ENCODE measurements around the gene PHKG1. TPM values are rescaled to one million over a fixed set of nuclear protein-coding genes. Genes with fewer than 3 reads are reported as not detected.
"Not testable (repeated sequence)": the region's sequence is repeated elsewhere in the genome, so short reads cannot be mapped to it uniquely, and the experiment has no call there.

Gene PHKG1
- total and polyA plus RNA-seq, 3 experiments from 2014 or later: 0.95 to 1.2 (median 1.2) TPM

DNA sequence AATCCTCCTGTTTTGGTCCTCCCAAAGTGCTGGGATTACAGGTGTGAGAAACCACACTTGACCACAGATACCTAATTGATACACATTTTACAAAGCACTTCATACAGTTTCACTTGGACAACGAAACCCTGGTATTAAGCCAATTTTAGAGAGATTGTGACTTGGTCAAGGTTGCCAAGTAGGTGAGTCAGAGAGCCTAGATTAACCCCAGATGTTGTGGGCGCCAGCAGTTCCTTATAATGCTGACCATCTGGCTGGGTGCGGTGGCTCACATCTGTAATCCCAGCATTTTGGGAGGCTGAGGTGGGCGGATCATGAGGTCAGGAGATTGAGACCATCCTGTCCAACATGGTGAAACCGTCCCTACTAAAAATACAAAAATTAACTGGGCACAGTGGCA, 4.9 kb upstream of the PHKG1 start:
- Histone ChIP-seq H3K4me3 (ENCODE audit: low read length) (no peak overlapping the region), H3K27me3 (ENCODE audit: insufficient read depth, low read length, poor library complexity, severe bottlenecking) (no peaks in the 10 kb centered on the region), H3K9me3 (ENCODE audit: low read length) (no peaks in the 10 kb centered on the region), H3K4me1 (ENCODE audit: insufficient read depth, low read length) (no peaks in the 10 kb centered on the region), H3K27ac (ENCODE audit: low read depth, low read length) (no peak overlapping the region), H3K36me3 (ENCODE audit: insufficient read depth, low read length) (peaks cover 28% of the 10 kb centered on the region)
- no peaks in the 10 kb centered on the region for H3K4me1 Mint-ChIP-seq
- H3K4me3 Mint-ChIP-seq: no peak overlapping the region
- ChIA-PET POLR2A (no interaction called here), CTCF (no interaction called here)
- no peak for DNase-seq
- H3K9me3 Mint-ChIP-seq: no peaks in the 10 kb centered on the region
- H3K27me3 Mint-ChIP-seq: no peaks in the 10 kb centered on the region
- H3K27ac Mint-ChIP-seq: peak overlapping the region in 1 of 8 donors; percentile 50
- peaks cover 0 to 41% (median 10%) of the 10 kb centered on the region in 3 donors for H3K36me3 Mint-ChIP-seq

GRCh38 chr7:56092388-56092787, 364 bp downstream of the PHKG1 start:
- peak overlapping the region in 2 of 8 donors; percentile 11 to 83 for H3K27ac Mint-ChIP-seq

GRCh38 chr7:56091591-56091990, 1.2 kb downstream of the PHKG1 start:
- no peak for DNase-seq
- H3K27me3 ChIP-seq (ENCODE audit: insufficient read depth, low read length, poor library complexity, severe bottlenecking): no peaks in the 10 kb centered on the region
- H3K27ac Mint-ChIP-seq: no peak overlapping the region
- H3K27ac ChIP-seq (ENCODE audit: low read depth, low read length): no peak overlapping the region
- H3K36me3 Mint-ChIP-seq: peaks cover 0 to 15% (median 2%) of the 10 kb centered on the region in 3 donors
- ChIA-PET POLR2A (no interaction called here), CTCF (no interaction called here)
- H3K36me3 ChIP-seq (ENCODE audit: insufficient read depth, low read length): no peaks in the 10 kb centered on the region
- no peak overlapping the region for H3K4me3 Mint-ChIP-seq
- H3K4me1 ChIP-seq (ENCODE audit: insufficient read depth, low read length): no peaks in the 10 kb centered on the region
- H3K9me3 ChIP-seq (ENCODE audit: low read length): no peaks in the 10 kb centered on the region
- no peak overlapping the region for H3K4me3 ChIP-seq (ENCODE audit: low read length)
- no peaks in the 10 kb centered on the region for H3K27me3 Mint-ChIP-seq
- no peaks in the 10 kb centered on the region for H3K9me3 Mint-ChIP-seq
- H3K4me1 Mint-ChIP-seq: no peaks in the 10 kb centered on the region

More at GRCh38 chr7:56092388-56092787, 364 bp downstream of the PHKG1 start:
- H3K4me1 Mint-ChIP-seq; H3K36me3 ChIP-seq (ENCODE audit: insufficient read depth, low read length); CTCF ChIA-PET; H3K27me3 ChIP-seq (ENCODE audit: insufficient read depth, low read length, poor library complexity, severe bottlenecking); H3K27me3 Mint-ChIP-seq; H3K4me1 ChIP-seq (ENCODE audit: insufficient read depth, low read length); POLR2A ChIA-PET; H3K9me3 ChIP-seq (ENCODE audit: low read length); H3K4me3 Mint-ChIP-seq; H3K4me3 ChIP-seq (ENCODE audit: low read length); H3K9me3 Mint-ChIP-seq; DNase-seq; H3K27ac ChIP-seq (ENCODE audit: low read depth, low read length): not testable (repeated sequence)
- H3K36me3 Mint-ChIP-seq: peaks cover 0 to 10% (median 2%) of the 10 kb centered on the region in 3 donors

GRCh38 chr7:56087445-56087844, 5.3 kb downstream of the PHKG1 start:
- no peak overlapping the region for H3K4me3 Mint-ChIP-seq
- H3K27ac Mint-ChIP-seq: no peak overlapping the region
- CTCF ChIA-PET: interaction anchor here (1.7 to 3.6 kb wide), 2 partner anchors 14 to 83 kb away, joined by 3 to 13 read pairs; no protein-coding TSS in a partner anchor
- no peaks in the 10 kb centered on the region for H3K27me3 Mint-ChIP-seq
- DNase-seq: no peak
- Histone ChIP-seq H3K4me1 (ENCODE audit: insufficient read depth, low read length) (no peaks in the 10 kb centered on the region), H3K4me3 (ENCODE audit: low read length) (no peak overlapping the region), H3K27ac (ENCODE audit: low read depth, low read length) (no peak overlapping the region), H3K9me3 (ENCODE audit: low read length) (no peaks in the 10 kb centered on the region), H3K27me3 (ENCODE audit: insufficient read depth, low read length, poor library complexity, severe bottlenecking) (no peaks in the 10 kb centered on the region), H3K36me3 (ENCODE audit: insufficient read depth, low read length) (no peaks in the 10 kb centered on the region)
- H3K36me3 Mint-ChIP-seq: peaks cover 0 to 27% (median 4%) of the 10 kb centered on the region in 3 donors
- POLR2A ChIA-PET: no interaction called here
- H3K9me3 Mint-ChIP-seq: no peaks in the 10 kb centered on the region
- no peaks in the 10 kb centered on the region for H3K4me1 Mint-ChIP-seq

- H3K4me3 Mint-ChIP-seq: no peak overlapping the region
- no peaks in the 10 kb centered on the region for H3K27me3 ChIP-seq (ENCODE audit: insufficient read depth, low read length, poor library complexity, severe bottlenecking)
- H3K27ac ChIP-seq (ENCODE audit: low read depth, low read length): no peak overlapping the region
- no peak overlapping the region for H3K4me3 ChIP-seq (ENCODE audit: low read length)
- H3K4me1 Mint-ChIP-seq: no peaks in the 10 kb centered on the region
- H3K4me1 ChIP-seq (ENCODE audit: insufficient read depth, low read length): no peaks in the 10 kb centered on the region
- peaks cover 0 to 30% (median 7%) of the 10 kb centered on the region in 3 donors for H3K36me3 Mint-ChIP-seq
- no peaks in the 10 kb centered on the region for H3K36me3 ChIP-seq (ENCODE audit: insufficient read depth, low read length)
- no peaks in the 10 kb centered on the region for H3K9me3 ChIP-seq (ENCODE audit: low read length)
- DNase-seq: no peak
- no peaks in the 10 kb centered on the region for H3K27me3 Mint-ChIP-seq
- POLR2A ChIA-PET: no interaction called here
- CTCF ChIA-PET: interaction anchor here (1.7 to 3.6 kb wide), 2 partner anchors 13 to 82 kb away, joined by 3 to 13 read pairs; no protein-coding TSS in a partner anchor
- peak overlapping the region in 1 of 8 donors; percentile 26 for H3K27ac Mint-ChIP-seq
- H3K9me3 Mint-ChIP-seq: no peaks in the 10 kb centered on the region
Measured at GRCh38 chr7:56086761-56087160, 6.0 kb downstream of the PHKG1 start.

DNA sequence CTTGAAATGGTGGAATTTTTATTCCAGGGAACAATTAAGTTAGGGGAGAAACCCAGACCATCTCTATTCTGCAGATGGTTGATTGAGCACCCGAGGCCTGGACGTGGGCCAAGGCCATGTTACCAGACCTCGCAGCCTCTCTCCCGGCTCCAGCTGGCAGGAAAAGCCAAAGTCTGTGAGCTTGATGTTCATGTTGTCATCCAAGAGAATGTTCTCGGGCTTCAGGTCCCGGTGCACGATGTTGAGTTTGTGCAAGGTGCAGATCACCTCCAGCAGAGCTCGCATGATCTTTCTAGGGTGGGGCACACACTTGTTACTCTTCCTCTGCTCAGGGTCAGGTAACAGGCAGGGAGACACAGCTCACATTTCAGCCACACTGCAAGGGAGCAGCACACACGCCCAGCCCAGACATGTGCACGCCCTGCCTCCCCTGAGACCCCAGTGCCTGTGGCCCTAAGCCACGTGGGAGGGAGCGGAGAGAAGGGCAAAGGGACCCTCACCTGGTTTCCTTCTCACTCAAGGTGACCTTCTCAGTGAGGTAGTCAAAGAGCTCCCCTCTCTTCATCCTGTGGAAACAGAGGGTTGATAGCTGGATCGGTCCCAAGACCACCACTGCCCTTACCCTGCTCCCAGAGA, 9.5 kb downstream of the PHKG1 start:
- Histone ChIP-seq H3K4me1 (ENCODE audit: insufficient read depth, low read length) (no peaks in the 10 kb centered on the region), H3K27me3 (ENCODE audit: insufficient read depth, low read length, poor library complexity, severe bottlenecking) (no peaks in the 10 kb centered on the region), H3K36me3 (ENCODE audit: insufficient read depth, low read length) (no peaks in the 10 kb centered on the region), H3K4me3 (ENCODE audit: low read length) (no peak overlapping the region), H3K27ac (ENCODE audit: low read depth, low read length) (no peak overlapping the region), H3K9me3 (ENCODE audit: low read length) (no peaks in the 10 kb centered on the region)
- Mint-ChIP-seq H3K9me3 (no peaks in the 10 kb centered on the region), H3K27me3 (no peaks in the 10 kb centered on the region), H3K4me1 (no peaks in the 10 kb centered on the region), H3K36me3 (peaks cover 0 to 56% (median 7%) of the 10 kb centered on the region in 3 donors), H3K27ac (peak overlapping the region in 1 of 8 donors; percentile 33), H3K4me3 (no peak overlapping the region)
- POLR2A ChIA-PET: no interaction called here
- CTCF ChIA-PET: interaction anchor here (1.7 kb wide), 1 partner anchor 9 kb away, joined by 13 read pairs; no protein-coding TSS in a partner anchor
- no peak for DNase-seq

GRCh38 chr7:56081626-56082340, 11.0 kb downstream of the PHKG1 start:
- no peak overlapping the region for H3K4me3 Mint-ChIP-seq
- no peaks in the 10 kb centered on the region for H3K27me3 ChIP-seq (ENCODE audit: insufficient read depth, low read length, poor library complexity, severe bottlenecking)
- no peak overlapping the region for H3K4me3 ChIP-seq (ENCODE audit: low read length)
- H3K4me1 Mint-ChIP-seq: no peaks in the 10 kb centered on the region
- H3K36me3 Mint-ChIP-seq: peaks cover 0 to 59% (median 7%) of the 10 kb centered on the region in 3 donors
- H3K4me1 ChIP-seq (ENCODE audit: insufficient read depth, low read length): no peaks in the 10 kb centered on the region
- no peaks in the 10 kb centered on the region for H3K9me3 Mint-ChIP-seq
- no peaks in the 10 kb centered on the region for H3K36me3 ChIP-seq (ENCODE audit: insufficient read depth, low read length)
- H3K27ac Mint-ChIP-seq: no peak overlapping the region
- POLR2A ChIA-PET: no interaction called here
- H3K27ac ChIP-seq (ENCODE audit: low read depth, low read length): no peak overlapping the region
- H3K27me3 Mint-ChIP-seq: no peaks in the 10 kb centered on the region
- CTCF ChIA-PET: no interaction called here
- no peaks in the 10 kb centered on the region for H3K9me3 ChIP-seq (ENCODE audit: low read length)
- no peak for DNase-seq

GRCh38 chr7:56080726-56081435, 11.9 kb downstream of the PHKG1 start:
- H3K36me3 ChIP-seq (ENCODE audit: insufficient read depth, low read length); DNase-seq; POLR2A ChIA-PET; H3K27me3 Mint-ChIP-seq; H3K4me3 ChIP-seq (ENCODE audit: low read length); H3K4me3 Mint-ChIP-seq; CTCF ChIA-PET; H3K9me3 Mint-ChIP-seq; H3K4me1 Mint-ChIP-seq; H3K27me3 ChIP-seq (ENCODE audit: insufficient read depth, low read length, poor library complexity, severe bottlenecking); H3K4me1 ChIP-seq (ENCODE audit: insufficient read depth, low read length); H3K27ac ChIP-seq (ENCODE audit: low read depth, low read length); H3K9me3 ChIP-seq (ENCODE audit: low read length): not testable (repeated sequence)
- Mint-ChIP-seq H3K27ac (peak overlapping the region in 3 of 8 donors; percentile 10 to 51 (median 45)), H3K36me3 (peaks cover 0 to 56% (median 5%) of the 10 kb centered on the region in 3 donors)

Data from CD8-positive, alpha-beta memory T cell (primary cell).